RWPE2 (cell line): ENCODE measurements around the gene TSPYL1.

Source experiments
- ATAC-seq: fragments of 200-7000 bp; cut with Tn5 transposase; 3 replicates; pipeline ENCODE4 v1.9.1; 2021; ENCODE audit warnings: low read depth
- DNase-seq: peaks from one replicate; pipeline ENCODE4 v3.0.0-alpha.2; 2020; ENCODE audit warnings: low spot score
- H3K27ac ChIP-seq: fragments of 450-650 bp; 2 replicates; pipeline ENCODE4 v1.5.1; 2017; ENCODE audit warnings: mild to moderate bottlenecking; ENCODE audit not compliant: poor library complexity, severe bottlenecking
- H3K27me3 ChIP-seq: fragments of 250-450 bp; sonication (Bioruptor Pico); 2 replicates; pipeline ENCODE4 v1.5.1; 2021; ENCODE audit warnings: mild to moderate bottlenecking, moderate library complexity; ENCODE audit not compliant: insufficient read depth, poor library complexity, severe bottlenecking
- H3K36me3 ChIP-seq: fragments of 250-450 bp; sonication (Bioruptor Pico); 2 replicates; pipeline ENCODE4 v1.5.1; 2020; ENCODE audit warnings: low read depth, mild to moderate bottlenecking, moderate library complexity
- H3K4me1 ChIP-seq: fragments of 250-450 bp; sonication (Bioruptor Pico); 2 replicates; pipeline ENCODE4 v1.5.1; 2021; ENCODE audit warnings: mild to moderate bottlenecking, moderate library complexity; ENCODE audit not compliant: insufficient read depth, poor library complexity, severe bottlenecking
- H3K4me3 ChIP-seq: fragments of 250-450 bp; sonication (Bioruptor Pico); 2 replicates; pipeline ENCODE4 v1.5.1; 2021; ENCODE audit warnings: mild to moderate bottlenecking, moderate library complexity; ENCODE audit not compliant: severe bottlenecking
- H3K9me3 ChIP-seq: fragments of 250-450 bp; sonication (Bioruptor Pico); 2 replicates; pipeline ENCODE4 v1.5.1; 2021; ENCODE audit warnings: mild to moderate bottlenecking, moderate library complexity; ENCODE audit not compliant: severe bottlenecking
- TF ChIP-seq, protein P1 (sequence below): fragments of 450-650 bp; IDR thresholded peaks from one replicate; pipeline ENCODE4 v1.5.1; 2017; ENCODE audit warnings: mild to moderate bottlenecking, moderate library complexity; ENCODE audit not compliant: poor library complexity, severe bottlenecking

Gene TSPYL1

DNA sequence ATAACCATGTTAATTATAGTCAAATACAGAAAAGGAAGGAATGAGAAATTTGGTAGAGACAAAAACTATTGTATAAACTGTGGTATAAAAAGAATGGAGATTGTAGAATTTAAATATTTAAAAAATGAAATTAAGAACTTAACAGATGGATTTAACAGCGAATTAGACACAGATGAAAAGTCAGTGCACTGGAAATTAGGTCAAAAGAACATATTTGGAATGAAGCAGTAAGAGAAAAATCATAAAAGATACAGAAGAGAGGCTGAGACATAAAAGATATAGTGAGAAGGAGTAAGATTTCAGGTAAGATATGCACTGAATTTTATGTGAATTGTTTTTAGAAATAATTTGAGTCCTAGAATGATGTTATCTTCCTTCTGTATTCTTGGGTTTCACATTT lies 39.9 kb downstream of the TSPYL1 start:
- H3K27ac ChIP-seq: no peak overlapping the region

DNA sequence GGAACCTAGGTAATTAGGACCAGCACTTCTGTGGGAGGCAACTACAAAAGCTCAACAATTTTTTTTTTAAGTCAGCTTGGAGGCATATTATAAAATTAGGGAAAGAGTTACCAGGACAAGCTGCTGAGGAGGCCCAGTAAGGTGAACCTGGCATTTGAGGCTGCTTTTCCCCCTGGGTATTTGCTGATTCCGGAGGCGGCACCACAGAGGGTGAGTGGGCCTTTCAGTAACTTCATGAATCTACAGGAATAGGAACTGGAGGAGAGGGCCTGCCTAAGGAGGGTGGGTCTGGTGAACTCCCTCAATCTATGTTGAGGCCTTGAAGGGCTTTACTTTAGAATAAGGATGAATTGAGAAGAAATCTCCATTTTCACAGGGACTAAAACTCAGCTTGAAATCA lies 40.5 kb downstream of the TSPYL1 start:
- peaks cover 34% of the 10 kb centered on the region for H3K36me3 ChIP-seq
- peaks cover 3% of the 10 kb centered on the region for H3K4me1 ChIP-seq
- H3K27me3 ChIP-seq: no peaks in the 10 kb centered on the region
- TF ChIP-seq, protein P1, sequence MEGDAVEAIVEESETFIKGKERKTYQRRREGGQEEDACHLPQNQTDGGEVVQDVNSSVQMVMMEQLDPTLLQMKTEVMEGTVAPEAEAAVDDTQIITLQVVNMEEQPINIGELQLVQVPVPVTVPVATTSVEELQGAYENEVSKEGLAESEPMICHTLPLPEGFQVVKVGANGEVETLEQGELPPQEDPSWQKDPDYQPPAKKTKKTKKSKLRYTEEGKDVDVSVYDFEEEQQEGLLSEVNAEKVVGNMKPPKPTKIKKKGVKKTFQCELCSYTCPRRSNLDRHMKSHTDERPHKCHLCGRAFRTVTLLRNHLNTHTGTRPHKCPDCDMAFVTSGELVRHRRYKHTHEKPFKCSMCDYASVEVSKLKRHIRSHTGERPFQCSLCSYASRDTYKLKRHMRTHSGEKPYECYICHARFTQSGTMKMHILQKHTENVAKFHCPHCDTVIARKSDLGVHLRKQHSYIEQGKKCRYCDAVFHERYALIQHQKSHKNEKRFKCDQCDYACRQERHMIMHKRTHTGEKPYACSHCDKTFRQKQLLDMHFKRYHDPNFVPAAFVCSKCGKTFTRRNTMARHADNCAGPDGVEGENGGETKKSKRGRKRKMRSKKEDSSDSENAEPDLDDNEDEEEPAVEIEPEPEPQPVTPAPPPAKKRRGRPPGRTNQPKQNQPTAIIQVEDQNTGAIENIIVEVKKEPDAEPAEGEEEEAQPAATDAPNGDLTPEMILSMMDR: no peak
- H3K27ac ChIP-seq: no peak overlapping the region
- ATAC-seq (no peak), DNase-seq (no peak)
- H3K9me3 ChIP-seq: no peaks in the 10 kb centered on the region
- H3K4me3 ChIP-seq: no peak overlapping the region

More for the DNA sequence above, 39.9 kb downstream of the TSPYL1 start:
- DNase-seq (no peak), ATAC-seq (no peak)
- Histone ChIP-seq H3K4me1 (peaks cover 3% of the 10 kb centered on the region), H3K4me3 (no peak overlapping the region), H3K36me3 (peaks cover 34% of the 10 kb centered on the region), H3K27me3 (no peaks in the 10 kb centered on the region), H3K9me3 (no peaks in the 10 kb centered on the region)
- TF ChIP-seq, protein P1: no peak

DNA sequence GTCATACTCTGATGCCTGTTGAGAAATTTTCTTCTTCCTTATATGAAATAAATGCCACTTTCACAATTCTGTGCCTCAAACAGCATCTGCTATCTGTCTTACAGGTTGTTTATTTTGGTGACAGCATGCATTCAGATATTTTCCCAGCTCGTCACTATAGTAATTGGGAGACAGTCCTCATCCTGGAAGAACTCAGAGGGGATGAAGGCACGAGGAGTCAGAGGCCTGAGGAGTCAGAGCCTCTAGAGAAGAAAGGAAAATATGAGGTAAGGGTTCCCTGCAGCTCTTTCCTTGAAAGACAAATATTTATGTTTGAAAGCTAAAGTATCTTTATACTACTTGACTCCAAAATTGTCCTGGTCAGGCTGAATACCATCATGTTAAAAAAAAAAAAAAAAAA lies 41.6 kb downstream of the TSPYL1 start:
- Histone ChIP-seq H3K27me3 (no peaks in the 10 kb centered on the region), H3K4me3 (no peak overlapping the region), H3K36me3 (peaks cover 25% of the 10 kb centered on the region), H3K4me1 (peaks cover 3% of the 10 kb centered on the region), H3K9me3 (no peaks in the 10 kb centered on the region), H3K27ac (no peak overlapping the region)
- TF ChIP-seq, protein P1: no peak
- no peak for DNase-seq
- no peak for ATAC-seq

DNA sequence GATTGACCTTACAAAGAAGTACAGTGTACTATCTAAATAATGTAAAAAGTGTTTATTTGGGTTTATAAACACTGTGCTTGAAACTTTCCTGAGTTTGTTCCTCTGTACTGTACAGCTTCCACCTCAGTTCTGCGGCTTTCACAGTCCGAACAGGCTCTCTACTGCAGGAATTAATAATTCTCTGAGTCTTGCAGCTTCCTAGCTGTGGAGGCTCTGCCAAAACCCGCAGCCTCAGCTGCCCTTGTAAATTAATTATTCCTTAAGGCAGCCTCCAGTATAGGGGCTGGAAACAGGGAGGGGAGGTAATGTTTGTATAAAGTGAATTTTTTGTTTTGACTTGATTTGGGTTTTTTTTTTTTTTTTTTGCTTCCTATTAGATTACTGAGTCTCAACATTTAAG lies 45.0 kb downstream of the TSPYL1 start:
- no peaks in the 10 kb centered on the region for H3K27me3 ChIP-seq
- no peak for ATAC-seq
- H3K9me3 ChIP-seq: no peaks in the 10 kb centered on the region
- no peak for DNase-seq
- H3K36me3 ChIP-seq: peaks cover 16% of the 10 kb centered on the region
- no peaks in the 10 kb centered on the region for H3K4me1 ChIP-seq
- TF ChIP-seq, protein P1: no peak
- H3K27ac ChIP-seq: no peak overlapping the region
- H3K4me3 ChIP-seq: no peak overlapping the region

DNA sequence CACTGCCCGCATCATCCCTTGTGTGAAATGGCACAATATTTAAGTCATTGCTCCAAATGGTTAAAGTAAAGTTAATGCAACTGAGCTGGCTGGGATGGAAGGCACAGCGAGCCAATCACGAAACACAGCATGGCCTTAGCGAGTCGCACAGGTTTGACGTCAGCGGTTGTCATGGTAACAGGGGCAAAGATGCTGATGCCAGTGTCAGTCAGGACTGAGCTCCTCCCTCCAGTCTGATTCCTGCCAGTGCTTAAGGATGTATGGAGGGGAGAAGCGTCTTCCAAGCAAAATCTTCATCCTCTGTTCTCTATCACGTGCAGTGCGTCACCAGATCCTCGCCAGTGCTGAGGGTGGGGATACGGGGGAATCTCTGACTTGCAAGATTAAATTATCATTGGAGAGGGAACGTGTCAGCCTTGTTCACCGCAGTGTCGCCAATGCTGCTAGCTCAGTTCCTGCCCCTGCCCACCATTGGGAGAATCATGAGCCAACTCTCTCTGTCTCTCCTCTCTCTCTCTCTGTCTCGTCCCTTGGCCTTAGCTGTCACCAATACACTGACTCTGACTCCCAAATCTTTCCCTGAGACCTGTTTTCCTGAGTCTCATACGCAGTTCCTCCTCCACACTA lies 50.3 kb downstream of the TSPYL1 start:
- Histone ChIP-seq H3K27ac (no peak overlapping the region), H3K9me3 (no peaks in the 10 kb centered on the region), H3K4me1 (no peaks in the 10 kb centered on the region), H3K27me3 (no peaks in the 10 kb centered on the region), H3K4me3 (no peak overlapping the region), H3K36me3 (no peaks in the 10 kb centered on the region)
- ATAC-seq (peak; percentile 56; the same call in 1 of the 3 replicates), DNase-seq (no peak)
- TF ChIP-seq, protein P1: no peak
